ENCODE results near the gene MSMO1. TPM values are rescaled to one million over a fixed set of nuclear protein-coding genes. Genes with fewer than 3 reads are reported as not detected.

MSMO1 gene
- total and polyA plus RNA-seq, 2 donors (not counting 3 experiments of a cell fraction or from before 2014, with no cell fraction given): 74.3 to 109 TPM

GRCh38 chr4:165288639-165289422, 38.6 kb upstream of the MSMO1 start:
- no peak overlapping the region for H3K9ac ChIP-seq (replicated peaks; ENCODE audit: extremely low read depth, insufficient read depth, low read length)
- intact Hi-C loops (cut with micrococcal nuclease): no loop called here

GRCh38 chr4:165289423-165289785, 38.1 kb upstream of the MSMO1 start:
- dilution Hi-C loops (cut with MboI; ENCODE audit: extremely low pct_ligation_motif_present, low sequenced_read_pairs): no loop called here

More at GRCh38 chr4:165288639-165289422, 38.6 kb upstream of the MSMO1 start:
- no peak overlapping the region for H3K27ac ChIP-seq (ENCODE audit: insufficient read depth, low read depth, low read length)
- no peak for DNase-seq (ENCODE audit: low read depth, low spot score)
- H3K79me2 ChIP-seq (ENCODE audit: control insufficient read depth, insufficient read depth, low read length): peaks cover 2% of the 10 kb centered on the region
- FAIRE-seq: no peak
- POLR2A ChIA-PET: no interaction called here
- no peaks in the 10 kb centered on the region for H3K4me1 ChIP-seq (ENCODE audit: control insufficient read depth, extremely low read depth, insufficient read depth, low read length)
- CTCF ChIA-PET: interaction anchor here (1.0 kb wide), 1 partner anchor 158 kb away, joined by 3 read pairs; no protein-coding TSS in a partner anchor
- no peaks in the 10 kb centered on the region for H3K27me3 ChIP-seq (ENCODE audit: control insufficient read depth in 2 of 2, insufficient read depth in 2 of 2, low read length in 2 of 2)
- TF ChIP-seq POLR2AphosphoS5 (IDR thresholded peaks at IDR 0.05; ENCODE audit: insufficient read depth, low read depth, low read length) (no peak), FOS (IDR thresholded peaks at IDR 0.05; ENCODE audit: borderline replicate concordance, insufficient read depth, low read length) (no peak), EZH2 (IDR thresholded peaks at IDR 0.05; ENCODE audit: borderline replicate concordance, low read depth, low read length, severe bottlenecking) (no peak), POLR2A (IDR thresholded peaks at IDR 0.05; ENCODE audit: low read depth, low read length) (no peak)
- TF ChIP-seq, protein P1, sequence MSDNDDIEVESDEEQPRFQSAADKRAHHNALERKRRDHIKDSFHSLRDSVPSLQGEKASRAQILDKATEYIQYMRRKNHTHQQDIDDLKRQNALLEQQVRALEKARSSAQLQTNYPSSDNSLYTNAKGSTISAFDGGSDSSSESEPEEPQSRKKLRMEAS (IDR thresholded peaks at IDR 0.05; ENCODE audit: insufficient read depth, insufficient read length): no peak
- no peaks in the 10 kb centered on the region for H3K9me1 ChIP-seq (replicated peaks; ENCODE audit: control insufficient read depth, extremely low read depth, insufficient read depth, low read length)
- dilution Hi-C loops (cut with MboI; ENCODE audit: extremely low pct_ligation_motif_present, low sequenced_read_pairs): no loop called here
- no peak overlapping the region for H3K4me2 ChIP-seq (ENCODE audit: insufficient read depth, low read length)
- no TSS peak for BruUV-seq (replicated peaks)
- no peaks in the 10 kb centered on the region for H3K9me3 ChIP-seq (replicated peaks; ENCODE audit: control insufficient read depth, insufficient read depth, low read length)
- no peaks in the 10 kb centered on the region for H4K20me1 ChIP-seq (replicated peaks; ENCODE audit: control insufficient read depth, extremely low read depth, insufficient read depth, low read length)
- H3K36me3 ChIP-seq (ENCODE audit: control insufficient read depth in 2 of 2, extremely low read depth in 1 of 2, insufficient read depth in 2 of 2, low read length in 2 of 2): no peaks in the 10 kb centered on the region
- H2AFZ ChIP-seq (ENCODE audit: low read depth, low read length): no peak overlapping the region
- H3K4me3 ChIP-seq (replicated peaks in 1 of 3; ENCODE audit: insufficient read depth in 1 of 3, low read depth in 1 of 3, low read length in 3 of 3): no peak overlapping the region

More at GRCh38 chr4:165289423-165289785, 38.1 kb upstream of the MSMO1 start:
- Histone ChIP-seq H3K4me3 (replicated peaks in 1 of 3; ENCODE audit: insufficient read depth in 1 of 3, low read depth in 1 of 3, low read length in 3 of 3) (no peak overlapping the region), H3K27me3 (ENCODE audit: control insufficient read depth in 2 of 2, insufficient read depth in 2 of 2, low read length in 2 of 2) (no peaks in the 10 kb centered on the region), H3K9ac (replicated peaks; ENCODE audit: extremely low read depth, insufficient read depth, low read length) (no peak overlapping the region), H3K4me1 (ENCODE audit: control insufficient read depth, extremely low read depth, insufficient read depth, low read length) (no peaks in the 10 kb centered on the region), H3K9me1 (replicated peaks; ENCODE audit: control insufficient read depth, extremely low read depth, insufficient read depth, low read length) (no peaks in the 10 kb centered on the region), H2AFZ (ENCODE audit: low read depth, low read length) (no peak overlapping the region), H3K79me2 (ENCODE audit: control insufficient read depth, insufficient read depth, low read length) (peaks cover 2% of the 10 kb centered on the region), H3K4me2 (ENCODE audit: insufficient read depth, low read length) (no peak overlapping the region), H3K9me3 (replicated peaks; ENCODE audit: control insufficient read depth, insufficient read depth, low read length) (no peaks in the 10 kb centered on the region), H3K36me3 (ENCODE audit: control insufficient read depth in 2 of 2, extremely low read depth in 1 of 2, insufficient read depth in 2 of 2, low read length in 2 of 2) (no peaks in the 10 kb centered on the region), H3K27ac (ENCODE audit: insufficient read depth, low read depth, low read length) (no peak overlapping the region), H4K20me1 (replicated peaks; ENCODE audit: control insufficient read depth, extremely low read depth, insufficient read depth, low read length) (no peaks in the 10 kb centered on the region)
- no peak for FAIRE-seq
- intact Hi-C loops (cut with micrococcal nuclease): no loop called here
- BruUV-seq (replicated peaks): no TSS peak
- ChIA-PET POLR2A (no interaction called here), CTCF (interaction anchor here (1.0 kb wide), 1 partner anchor 158 kb away, joined by 3 read pairs; no protein-coding TSS in a partner anchor)
- TF ChIP-seq GATA2 (IDR thresholded peaks at IDR 0.05; ENCODE audit: insufficient read depth, insufficient read length, low read depth, low read length) (no peak), JUN (IDR thresholded peaks at IDR 0.05; ENCODE audit: borderline replicate concordance, insufficient read depth, insufficient read length, low read depth) (no peak), MYC (IDR thresholded peaks at IDR 0.05; ENCODE audit: low read depth, low read length) (no peak), EZH2 (IDR thresholded peaks at IDR 0.05; ENCODE audit: borderline replicate concordance, low read depth, low read length, severe bottlenecking) (no peak), POLR2A (IDR thresholded peaks at IDR 0.05; ENCODE audit: low read depth, low read length) (no peak), POLR2AphosphoS5 (IDR thresholded peaks at IDR 0.05; ENCODE audit: insufficient read depth, low read depth, low read length) (no peak)
- DNase-seq (ENCODE audit: low read depth, low spot score): no peak

All from endothelial cell of umbilical vein (primary cell).